A673 (cell line): ENCODE results near the gene ANO2.

Experiments used
- EZH2 ChIP-seq: fragments of 200-600 bp; sonication (generic); IDR thresholded peaks from 2 replicates; pipeline ENCODE4 v1.6.1; 2017; ENCODE audit warnings: borderline replicate concordance, low read depth, mild to moderate bottlenecking, mixed read lengths, antibody characterized with exemption, low read length; ENCODE audit not compliant: poor library complexity, severe bottlenecking
- TF ChIP-seq, protein P1 (sequence below): fragments of 300-800, 200-600 bp; sonication (generic); conservative IDR thresholded peaks from 2 replicates; pipeline ENCODE4 v1.5.1; 2017; ENCODE audit warnings: low read depth, mild to moderate bottlenecking, antibody characterized with exemption, low read length, moderate library complexity, mixed read lengths

DNA sequence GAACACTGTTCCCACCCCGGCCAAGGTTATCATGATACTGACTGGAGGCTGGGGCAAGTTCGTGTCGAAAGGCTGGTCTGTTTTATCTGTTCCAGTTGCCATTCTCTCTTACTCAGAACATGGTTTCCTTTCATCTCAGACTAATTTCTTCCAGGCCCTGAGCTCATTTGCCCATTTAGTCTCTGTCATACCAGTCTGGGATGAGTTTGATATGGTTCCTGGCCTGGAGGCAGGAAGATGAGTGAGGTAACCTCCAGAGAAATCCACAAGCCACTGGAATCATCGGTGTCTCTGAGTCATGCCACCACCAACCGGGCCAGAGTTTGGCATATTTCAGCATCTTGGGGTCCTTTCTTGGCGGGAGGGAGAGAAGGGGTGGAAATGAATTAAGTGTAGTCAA is 398.4 kb downstream of the ANO2 start:
- TF ChIP-seq, protein P1, sequence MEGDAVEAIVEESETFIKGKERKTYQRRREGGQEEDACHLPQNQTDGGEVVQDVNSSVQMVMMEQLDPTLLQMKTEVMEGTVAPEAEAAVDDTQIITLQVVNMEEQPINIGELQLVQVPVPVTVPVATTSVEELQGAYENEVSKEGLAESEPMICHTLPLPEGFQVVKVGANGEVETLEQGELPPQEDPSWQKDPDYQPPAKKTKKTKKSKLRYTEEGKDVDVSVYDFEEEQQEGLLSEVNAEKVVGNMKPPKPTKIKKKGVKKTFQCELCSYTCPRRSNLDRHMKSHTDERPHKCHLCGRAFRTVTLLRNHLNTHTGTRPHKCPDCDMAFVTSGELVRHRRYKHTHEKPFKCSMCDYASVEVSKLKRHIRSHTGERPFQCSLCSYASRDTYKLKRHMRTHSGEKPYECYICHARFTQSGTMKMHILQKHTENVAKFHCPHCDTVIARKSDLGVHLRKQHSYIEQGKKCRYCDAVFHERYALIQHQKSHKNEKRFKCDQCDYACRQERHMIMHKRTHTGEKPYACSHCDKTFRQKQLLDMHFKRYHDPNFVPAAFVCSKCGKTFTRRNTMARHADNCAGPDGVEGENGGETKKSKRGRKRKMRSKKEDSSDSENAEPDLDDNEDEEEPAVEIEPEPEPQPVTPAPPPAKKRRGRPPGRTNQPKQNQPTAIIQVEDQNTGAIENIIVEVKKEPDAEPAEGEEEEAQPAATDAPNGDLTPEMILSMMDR, result no peak
- TF ChIP-seq EZH2, result no peak
